NCI-H2227 (cell line): ENCODE measurements around the gene ASGR2.
"Not testable (repeated sequence)": the region's sequence is repeated elsewhere in the genome, so short reads cannot be mapped to it uniquely, and the experiment has no call there.

Source experiments
- DNase-seq: peaks from one replicate; lab custom pipeline; 2025; ENCODE audit not compliant: unreplicated experiment; lab: John Stamatoyannopoulos, UW

ASGR2 gene

DNA sequence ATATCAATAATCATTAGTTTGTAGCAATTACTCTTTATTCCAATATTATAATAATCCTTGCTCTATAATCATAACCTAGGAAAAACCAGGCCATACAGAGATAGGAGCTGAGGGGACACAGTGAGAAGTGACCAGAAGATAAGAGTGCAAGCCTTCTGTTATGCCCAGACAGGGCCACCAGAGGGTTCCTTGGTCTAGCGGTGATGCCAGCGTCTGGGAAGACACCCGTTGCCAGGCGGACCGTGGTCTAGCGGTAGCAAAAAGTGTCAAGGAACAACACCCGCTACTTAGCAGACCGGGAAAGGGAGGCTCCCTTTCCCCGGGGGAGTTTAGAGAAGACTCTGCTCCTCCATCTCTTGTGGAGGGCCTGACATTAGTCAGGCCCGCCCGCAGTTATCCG is 11.8 kb upstream of the ASGR2 start:
- DNase-seq = not testable (repeated sequence)

- no peak for DNase-seq
These were observed 10.3 kb upstream of the ASGR2 start for GRCh38 chr17:7124923-7125322.

DNA sequence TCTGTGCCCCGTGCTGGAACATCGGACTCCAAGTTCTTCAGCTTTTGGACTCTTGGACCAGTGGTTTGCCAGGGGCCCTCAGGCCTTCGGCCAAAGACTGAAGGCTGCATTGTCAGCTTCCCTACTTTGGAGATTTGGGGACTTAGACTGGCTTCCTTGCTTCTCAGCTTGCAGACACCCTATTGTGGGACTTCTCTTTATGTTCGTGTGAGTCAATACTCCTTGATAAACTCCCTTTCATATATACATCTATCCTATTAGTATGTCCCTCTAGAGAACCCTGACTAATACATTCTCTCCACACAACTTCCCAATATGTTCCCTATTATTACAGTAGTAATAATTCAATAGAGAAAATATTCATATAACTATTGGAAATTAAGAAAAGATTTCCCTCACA is 9.2 kb upstream of the ASGR2 start:
- no peak for DNase-seq

- no peak for DNase-seq
These were observed 7.8 kb upstream of the ASGR2 start for GRCh38 chr17:7122381-7122780.

- not testable (repeated sequence) for DNase-seq
These were observed 6.0 kb upstream of the ASGR2 start for GRCh38 chr17:7120635-7121034.

GRCh38 chr17:7120123-7120522 is 5.5 kb upstream of the ASGR2 start:
- no peak for DNase-seq

DNA sequence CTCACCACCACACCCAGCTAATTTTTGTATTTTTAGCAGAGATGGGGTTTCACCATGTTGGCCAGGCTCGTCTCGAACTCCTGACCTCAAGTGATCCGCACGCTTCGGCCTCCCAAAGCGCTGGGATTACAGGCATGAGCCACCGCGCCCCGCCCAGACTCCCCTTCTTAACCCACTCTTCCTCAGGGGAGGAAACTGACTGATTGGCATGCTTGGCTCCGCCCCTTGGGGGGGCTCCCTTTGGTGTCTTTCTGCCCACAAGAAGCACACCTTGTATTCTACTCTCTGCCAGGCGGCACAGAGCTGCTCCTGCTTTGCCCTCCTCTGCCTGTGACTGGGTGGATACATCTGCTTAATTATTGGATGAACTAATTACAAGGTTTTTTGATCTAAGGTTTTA is 4.7 kb upstream of the ASGR2 start:
- DNase-seq = no peak

GRCh38 chr17:7114875-7115614 is 423 bp upstream of the ASGR2 start:
- DNase-seq = no peak

GRCh38 chr17:7113273-7114071 is 1.1 kb downstream of the ASGR2 start:
- no peak for DNase-seq

GRCh38 chr17:7112510-7113108 is 2.0 kb downstream of the ASGR2 start:
- no peak for DNase-seq

- DNase-seq = no peak
These were observed 2.7 kb downstream of the ASGR2 start for GRCh38 chr17:7111784-7112509.

DNA sequence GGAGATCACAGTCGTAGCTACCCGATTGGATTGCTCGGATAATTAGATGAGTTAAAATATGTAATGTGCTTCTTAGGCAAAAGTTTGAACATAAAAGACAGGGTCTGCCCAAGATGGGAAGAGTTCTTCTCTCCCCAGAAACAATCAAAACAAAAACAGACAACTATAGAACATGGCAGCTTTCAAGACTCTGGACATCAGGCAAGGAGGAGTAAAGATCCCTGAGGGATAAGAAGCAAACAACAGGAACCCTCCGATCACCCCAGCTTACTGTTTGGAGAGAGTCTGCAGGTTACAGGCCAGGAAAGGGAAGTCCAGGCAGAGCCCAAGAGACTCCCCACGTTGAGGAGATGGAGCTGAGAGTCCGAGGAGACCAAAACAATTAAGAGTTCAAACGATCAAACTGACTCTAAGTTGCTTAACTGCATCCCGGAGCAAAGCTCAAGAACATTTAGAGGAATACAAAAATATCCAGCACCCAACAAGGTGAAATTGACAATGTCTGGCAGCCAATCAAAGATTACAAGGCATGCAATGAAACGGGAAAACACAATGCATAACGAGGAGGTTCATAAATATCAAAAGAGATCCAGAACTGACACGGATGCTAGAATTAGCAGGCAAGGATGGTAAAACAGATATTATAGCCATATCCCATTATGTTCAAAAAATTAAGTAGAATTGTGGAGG is 3.9 kb downstream of the ASGR2 start:
- DNase-seq = no peak

- no peak for DNase-seq
These were observed 4.9 kb downstream of the ASGR2 start for GRCh38 chr17:7109461-7110322.

- DNase-seq = no peak
These were observed 5.6 kb downstream of the ASGR2 start for GRCh38 chr17:7108981-7109380.

GRCh38 chr17:7108560-7108925 is 6.1 kb downstream of the ASGR2 start:
- DNase-seq = no peak

DNA sequence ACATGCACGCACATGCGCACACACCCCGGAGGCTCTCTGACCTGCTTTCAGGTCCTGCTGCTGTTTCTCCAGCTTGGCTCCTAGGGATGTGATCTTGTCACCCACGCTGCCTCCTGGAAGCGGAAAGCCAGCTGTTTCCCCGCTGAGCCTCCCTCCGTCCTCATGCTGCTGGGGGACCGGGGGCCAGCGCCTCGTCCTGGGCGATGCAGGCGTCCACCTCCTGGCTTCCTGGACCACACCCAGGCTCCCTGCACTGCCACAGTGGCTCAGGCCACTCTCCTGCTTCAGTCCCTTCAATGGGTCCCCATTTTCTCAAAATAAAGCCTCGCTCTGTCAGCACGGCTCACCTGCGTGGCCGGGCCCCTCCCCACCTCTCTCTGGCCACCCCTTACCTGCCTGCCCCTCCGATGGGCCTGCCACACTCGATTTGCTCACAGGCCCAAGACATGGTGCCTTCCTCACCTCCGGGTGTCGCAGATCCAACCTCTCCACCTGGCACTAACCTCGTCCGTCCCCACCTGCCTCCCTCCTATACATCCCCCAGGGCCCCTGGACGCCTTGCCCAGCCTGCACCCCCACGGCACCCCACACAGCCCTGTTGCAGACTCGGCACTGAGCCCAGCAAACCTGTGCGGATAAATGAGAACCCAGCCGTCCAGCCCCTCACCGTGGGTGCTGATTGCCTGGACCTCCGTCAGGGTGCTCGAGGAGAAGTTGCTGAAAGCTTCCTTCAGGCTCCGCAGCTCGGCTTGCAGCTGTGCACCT is 6.6 kb downstream of the ASGR2 start:
- DNase-seq = no peak

DNA sequence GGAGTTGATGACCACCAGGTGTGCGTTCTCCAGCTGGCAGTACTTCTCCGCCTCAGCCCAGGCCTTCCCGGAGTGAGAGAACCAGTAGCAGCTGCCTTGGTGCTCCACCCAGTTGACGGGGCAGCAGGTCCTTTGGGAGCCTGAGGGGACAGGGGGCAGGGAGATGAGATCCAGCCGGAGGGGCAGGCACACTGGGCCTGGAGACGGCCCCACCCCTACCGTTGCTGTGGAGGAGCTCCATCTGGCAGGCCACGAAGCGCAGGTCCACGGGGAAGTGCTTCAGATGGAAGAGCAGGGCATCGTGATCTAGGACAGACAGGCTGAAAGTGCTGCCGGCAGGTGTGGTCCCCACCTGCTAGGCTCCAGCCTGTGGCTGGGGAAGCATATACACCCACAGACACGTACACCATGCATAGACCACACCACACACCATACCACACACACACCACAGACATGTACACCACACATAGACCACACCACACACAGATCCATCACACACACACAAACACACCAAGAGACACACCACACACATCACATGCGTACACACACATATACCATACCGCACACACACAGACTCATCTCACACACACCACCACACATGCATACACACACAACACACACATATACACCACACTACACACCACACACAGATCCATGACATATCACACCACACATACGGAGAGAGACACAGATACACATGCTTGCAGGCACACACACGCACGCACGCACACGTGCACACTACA is 7.4 kb downstream of the ASGR2 start:
- DNase-seq = no peak

DNA sequence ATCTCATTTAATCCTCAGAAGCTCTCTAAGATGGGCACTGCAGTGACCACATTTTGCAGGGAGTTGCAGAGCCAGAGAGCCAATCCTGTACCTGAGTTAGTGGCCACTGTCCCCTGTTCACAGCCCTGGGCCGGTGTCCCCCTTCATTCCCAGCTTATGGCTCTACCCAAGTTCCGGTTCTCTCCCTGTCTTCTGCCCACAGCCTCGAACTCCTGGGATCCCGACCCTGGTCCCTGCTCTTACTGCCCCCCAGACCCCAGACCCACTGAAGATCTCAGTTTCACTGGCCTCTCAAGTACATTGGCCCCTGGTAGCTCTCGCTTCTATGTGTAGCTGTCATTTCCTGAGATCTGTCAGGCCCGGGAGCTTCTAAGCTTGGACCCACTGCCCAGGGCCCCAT is 12.2 kb downstream of the ASGR2 start:
- DNase-seq = no peak

GRCh38 chr17:7101531-7101930 is 13.1 kb downstream of the ASGR2 start:
- no peak for DNase-seq
